Umbilical cord (tissue), 2 donors: ENCODE data around the gene VPS29. TPM values are rescaled to one million over a fixed set of nuclear protein-coding genes. Genes with fewer than 3 reads are reported as not detected.
A peak's percentile ranks its signal among the peaks of the same experiment; 100 is the strongest.
"Not testable (repeated sequence)": the region's sequence is repeated elsewhere in the genome, so short reads cannot be mapped to it uniquely, and the experiment has no call there.

ENCODE experiments used
- DNase-seq: peaks from one replicate; pipeline ENCODE4 v3.0.0-alpha.2; 2015; ENCODE audit warnings: low spot score
- total RNA-seq: library from RNA; depleted of rRNA; stranded (reverse); fragments of >200 nt; gene quantifications from one replicate; pipeline ENCODE4 v1.2.3, GENCODE V29; 2014; ENCODE audit warnings: low replicate concordance; ENCODE audit not compliant: insufficient read depth

VPS29 gene
- total RNA-seq, 1 donor from 2014 or later = 64.3 TPM

DNA sequence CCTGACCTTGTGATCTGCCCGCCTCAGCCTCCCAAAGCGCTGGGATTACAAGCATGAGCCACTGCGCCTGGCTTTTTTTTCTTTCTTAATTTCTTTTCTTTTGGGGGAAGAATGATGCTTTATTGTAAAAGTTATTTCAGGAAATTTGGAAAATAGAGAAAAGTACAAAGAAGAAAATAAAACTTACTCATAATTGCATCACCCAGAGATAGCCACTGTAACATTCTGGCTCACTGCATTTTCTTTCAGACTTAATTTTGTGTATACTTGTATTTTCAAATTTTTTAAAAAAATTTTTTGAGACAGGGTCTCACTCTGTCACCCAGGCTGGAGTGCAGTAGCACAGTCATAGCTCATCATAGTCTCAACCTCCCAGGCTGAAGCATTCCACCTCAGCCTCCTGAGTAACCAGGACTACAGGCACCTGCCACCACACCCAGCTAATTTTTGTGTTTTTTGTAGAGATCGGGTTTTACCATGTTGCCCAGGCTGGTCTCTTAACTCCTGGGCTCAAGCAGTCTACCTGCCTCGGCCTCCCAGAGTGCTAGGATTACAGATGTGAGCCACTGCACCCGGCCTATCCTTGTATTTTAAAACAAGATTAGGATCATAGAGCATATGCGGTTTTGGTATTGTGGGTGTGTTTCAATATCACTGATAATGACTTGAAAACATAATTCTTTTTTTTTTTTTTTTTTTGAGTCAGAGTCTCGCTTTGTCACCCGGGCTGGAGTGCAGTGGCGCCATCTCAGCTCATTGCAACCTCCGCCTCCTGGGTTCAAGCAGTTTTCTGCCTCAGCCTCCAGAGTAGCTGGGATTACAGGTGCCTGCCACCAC lies 19.2 kb upstream of the VPS29 start:
- not testable (repeated sequence) for DNase-seq

DNA sequence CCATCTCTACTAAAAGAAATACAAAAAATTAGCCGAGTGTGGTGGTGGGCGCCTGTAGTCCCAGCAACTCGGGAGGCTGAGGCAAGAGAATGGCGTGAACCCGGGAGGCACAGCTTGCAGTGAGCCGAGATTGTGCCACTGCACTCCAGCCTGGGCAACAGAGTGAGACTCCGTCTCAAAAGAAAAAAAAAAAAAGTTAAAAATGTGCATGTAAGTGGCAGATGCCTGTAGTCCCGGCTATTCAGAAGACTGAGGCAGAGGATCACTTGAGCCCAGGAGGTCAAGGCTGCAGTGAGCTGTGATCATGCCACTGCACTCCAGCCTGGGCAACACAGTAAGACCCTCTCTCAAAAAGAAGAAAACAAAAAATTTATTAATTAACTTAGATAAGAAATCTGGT lies 16.1 kb upstream of the VPS29 start:
- not testable (repeated sequence) for DNase-seq

DNA sequence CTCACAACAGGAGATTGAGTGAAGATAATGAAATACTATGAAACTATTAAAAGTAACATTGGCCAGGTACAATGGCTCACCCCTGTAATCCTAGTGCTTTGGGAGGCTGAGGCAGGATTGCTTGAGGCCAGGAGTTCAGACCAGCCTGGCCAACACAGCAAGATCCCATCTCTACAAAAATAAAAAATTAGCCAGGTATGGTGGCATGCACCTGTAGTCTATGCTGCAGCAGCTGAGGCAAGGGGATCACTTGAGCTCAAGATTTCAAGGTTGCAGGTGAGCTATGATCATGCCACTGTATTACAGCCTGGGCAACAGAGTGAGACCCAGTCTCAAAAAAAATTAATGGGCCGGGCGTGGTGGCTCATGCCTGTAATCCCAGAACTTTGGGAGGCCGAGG lies 15.1 kb upstream of the VPS29 start:
- no peak for DNase-seq

DNA sequence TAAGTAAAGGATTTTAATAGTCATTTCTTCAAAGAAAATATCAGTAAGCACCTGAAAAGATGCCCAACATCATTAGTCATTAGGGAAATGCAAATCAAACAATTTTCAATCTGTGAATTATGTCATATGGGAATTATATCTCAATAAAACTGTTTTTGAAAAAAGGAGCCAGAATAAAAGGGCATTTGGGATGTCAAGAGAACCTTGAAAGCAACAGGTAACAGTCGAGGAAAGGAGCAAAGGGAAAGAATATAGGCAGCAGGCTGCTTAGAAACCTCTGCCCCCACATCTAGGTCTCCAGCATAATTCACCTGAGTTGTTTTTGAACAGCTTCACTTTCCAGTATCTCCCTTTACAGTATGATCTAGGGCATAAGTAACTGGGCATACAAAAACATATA lies 12.5 kb upstream of the VPS29 start:
- no peak for DNase-seq

- no peak for DNase-seq
Measured at GRCh38 chr12:110513842-110514241, 11.9 kb upstream of the VPS29 start.

DNA sequence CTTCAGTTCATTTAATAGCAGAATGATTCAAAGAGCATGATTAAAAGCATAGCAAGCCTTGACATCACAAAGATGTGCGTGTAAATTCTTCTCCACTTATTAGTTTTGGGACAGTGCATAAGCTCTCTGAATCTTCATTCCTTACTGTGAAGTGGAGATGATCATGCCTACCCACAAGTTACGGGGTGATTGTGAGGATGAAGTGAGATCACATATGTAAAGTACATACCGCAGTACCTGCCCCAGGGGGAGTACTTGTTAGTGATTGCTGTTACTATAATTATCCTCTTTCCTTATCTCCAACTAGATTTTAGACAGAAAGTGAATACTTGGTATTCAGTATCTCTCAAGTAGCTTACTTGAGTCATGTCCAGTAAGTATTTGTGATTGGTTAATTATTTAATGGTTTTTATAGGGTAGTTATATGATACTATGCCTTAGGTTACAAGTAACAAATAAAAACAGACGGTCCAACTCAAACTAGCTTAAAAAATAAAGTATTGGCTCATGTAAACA lies 6.2 kb upstream of the VPS29 start:
- DNase-seq = peak; percentile 11

DNA sequence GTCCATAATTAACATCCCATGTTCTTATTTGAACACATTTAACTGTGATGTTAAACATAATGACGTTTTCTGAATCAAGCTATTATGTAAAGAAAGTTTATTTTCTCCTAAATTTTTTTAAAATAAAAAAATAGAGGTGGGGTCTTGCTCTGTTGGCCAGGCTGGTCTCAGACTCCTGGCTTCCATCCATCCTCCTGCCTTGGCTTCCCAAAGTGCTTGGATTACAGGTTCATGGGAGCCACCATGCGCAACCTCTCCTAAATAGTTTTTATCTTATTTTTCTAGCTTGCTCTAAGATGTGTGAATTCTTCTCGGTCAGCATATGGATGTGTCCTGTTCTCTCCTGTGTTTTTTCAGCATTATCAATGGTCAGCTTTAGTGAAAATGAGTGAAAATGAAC lies 3.4 kb upstream of the VPS29 start:
- DNase-seq = no peak

DNA sequence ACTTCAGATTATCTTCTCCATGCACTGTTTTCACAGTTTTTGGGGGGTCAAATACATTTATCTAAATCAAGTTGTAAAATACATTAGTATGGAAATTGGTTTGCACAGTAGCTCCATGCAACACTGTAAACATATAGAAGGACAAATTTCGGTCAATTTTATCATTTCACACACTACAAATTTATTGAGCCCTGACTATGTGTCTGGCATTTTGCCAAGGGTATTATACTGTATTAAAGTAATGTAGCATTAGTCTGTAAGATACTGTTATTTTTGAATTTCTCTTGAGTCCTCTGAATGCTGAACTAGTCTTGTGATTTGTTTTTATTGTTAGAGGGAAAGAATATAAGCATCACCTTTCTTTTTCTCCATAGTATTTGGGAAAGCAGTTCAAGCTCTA lies 1.5 kb upstream of the VPS29 start:
- DNase-seq = no peak

- DNase-seq = no peak
Measured at GRCh38 chr12:110501399-110501751, 536 bp downstream of the VPS29 start.

DNA sequence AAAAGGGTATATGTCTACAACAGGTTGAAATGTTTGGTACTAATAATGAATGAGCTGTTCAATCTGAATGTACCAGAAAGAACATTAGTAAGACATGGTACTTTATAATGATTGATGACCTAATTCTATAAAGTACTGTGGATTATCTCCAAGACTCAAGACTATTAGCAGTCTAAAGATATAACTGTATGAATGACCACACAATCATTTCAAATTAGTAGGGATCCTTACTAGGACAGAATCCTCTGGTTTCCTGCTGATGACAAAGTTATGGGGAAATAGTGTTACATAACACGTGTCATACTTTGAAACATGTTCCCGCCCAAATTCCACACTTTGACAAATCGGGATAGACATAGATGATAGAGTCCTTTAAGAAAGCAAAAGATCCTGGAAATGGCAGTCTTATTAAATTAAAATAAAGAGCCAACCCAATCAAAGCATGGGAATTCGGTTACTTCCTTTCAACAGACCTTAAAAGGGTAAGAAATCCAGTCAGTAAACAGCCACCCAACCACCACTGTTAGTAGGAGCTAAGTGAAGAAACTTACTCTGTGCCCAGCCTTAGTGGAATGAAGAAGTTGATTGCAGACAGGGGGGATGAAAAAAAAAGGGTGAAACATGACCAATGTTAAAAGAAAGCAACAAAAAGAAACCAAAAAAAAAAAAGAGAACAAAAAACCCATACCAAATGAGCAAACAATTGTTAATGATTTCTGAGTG lies 2.8 kb downstream of the VPS29 start:
- DNase-seq = peak; percentile 1

DNA sequence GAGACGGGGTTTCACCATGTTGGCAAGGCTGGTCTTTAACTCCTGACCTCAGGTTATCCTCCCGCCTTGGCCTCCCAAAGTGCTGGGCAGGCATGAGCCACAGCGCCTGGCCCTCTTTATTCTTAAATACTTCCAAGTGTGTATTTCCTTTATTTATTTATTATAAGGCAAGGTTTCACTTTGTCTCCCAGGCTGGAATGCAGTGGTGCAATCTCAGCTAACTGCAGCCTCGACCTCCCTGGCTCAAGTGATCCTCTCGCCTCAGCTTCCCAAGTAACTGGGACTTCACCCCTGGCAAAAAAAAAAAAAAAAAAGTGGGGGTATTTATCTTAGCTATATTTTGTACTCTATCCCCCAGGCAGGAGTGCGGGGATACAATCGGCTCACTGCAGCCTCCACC lies 26.5 kb downstream of the VPS29 start:
- no peak for DNase-seq

GRCh38 chr12:110468214-110469048 lies 33.5 kb downstream of the VPS29 start, which contains the start of the genes FAM216A and GPN3:
FAM216A (plus strand) TSS chr12:110468845; CDS start chr12:110468876, 31 bp downstream.
GPN3 (minus strand) TSS chr12:110468257; CDS start chr12:110468203, 54 bp downstream.
- DNase-seq = peak; percentile 99

GRCh38 chr12:110467847-110468213 lies 34.1 kb downstream of the VPS29 start:
- no peak for DNase-seq

DNA sequence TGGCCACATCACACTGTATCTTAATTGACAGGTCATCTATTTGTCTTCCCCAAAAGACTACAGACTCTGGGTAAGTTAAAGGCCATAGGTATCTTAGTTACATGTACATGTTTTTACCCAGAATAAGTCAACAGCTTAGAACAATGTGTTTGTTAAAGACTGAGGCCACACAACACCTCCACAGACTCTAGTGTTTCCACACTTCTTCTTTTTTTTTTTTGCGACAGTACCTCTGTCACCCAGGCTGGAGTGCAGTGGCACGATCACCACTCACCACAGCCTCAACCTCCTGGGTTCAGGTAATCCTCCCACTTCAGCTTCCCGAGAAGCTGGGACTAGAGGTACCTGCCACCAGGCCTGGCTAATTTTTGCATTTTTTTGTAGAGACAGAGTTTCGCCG lies 35.1 kb downstream of the VPS29 start:
- DNase-seq = no peak

GRCh38 chr12:110465765-110466164 lies 36.1 kb downstream of the VPS29 start:
- DNase-seq = not testable (repeated sequence)

- no peak for DNase-seq
Measured at GRCh38 chr12:110465024-110465423, 36.9 kb downstream of the VPS29 start.

GRCh38 chr12:110461189-110461588 lies 40.7 kb downstream of the VPS29 start:
- DNase-seq = not testable (repeated sequence)

DNA sequence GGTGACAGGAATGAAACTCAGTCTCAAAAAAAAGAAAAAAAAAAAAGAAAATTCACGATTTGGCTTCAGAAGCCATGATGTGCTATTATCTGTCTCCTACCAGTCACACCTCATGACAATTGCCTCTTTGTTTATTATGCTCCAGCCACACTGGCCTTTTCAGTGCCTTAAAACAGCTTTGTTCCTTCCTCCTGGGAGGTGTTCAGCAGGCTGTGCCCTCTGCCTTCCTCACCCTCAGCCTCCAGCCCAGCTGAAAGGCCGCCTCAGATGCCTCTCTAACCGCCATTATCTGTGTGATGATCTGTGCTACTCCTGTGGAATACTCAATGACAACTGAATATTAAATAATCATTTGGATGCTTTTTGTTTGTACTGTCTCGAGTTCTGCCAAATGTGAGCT lies 43.2 kb downstream of the VPS29 start:
- DNase-seq = no peak

- no peak for DNase-seq
Measured at GRCh38 chr12:110453569-110454296, 48.2 kb downstream of the VPS29 start.

DNA sequence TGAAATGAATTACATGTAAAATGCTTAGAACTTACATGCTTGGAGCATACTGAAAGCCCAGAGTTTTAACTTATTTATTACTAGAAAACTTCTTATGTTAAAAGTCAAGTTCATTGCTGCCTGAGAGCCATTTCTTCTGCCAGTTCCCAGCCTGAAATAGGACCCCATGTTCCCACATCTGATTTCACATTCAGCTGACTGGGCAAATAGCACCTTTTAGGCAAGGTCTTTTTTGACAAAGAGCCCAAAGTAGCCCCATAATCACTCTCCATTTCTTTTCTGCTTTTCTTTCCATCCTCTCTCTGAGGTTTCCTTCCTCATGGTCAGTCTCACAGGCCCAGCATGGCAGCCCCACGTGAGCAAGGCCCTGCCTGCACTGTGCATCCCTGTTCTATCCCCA lies 50.6 kb downstream of the VPS29 start:
- no peak for DNase-seq
